GM21619 (cell line): ENCODE results near the gene ATP6V0A1.
"Not testable (repeated sequence)": the region's sequence is repeated elsewhere in the genome, so short reads cannot be mapped to it uniquely, and the experiment has no call there.

Source experiments
- ATAC-seq: cut with Tn5 transposase; IDR thresholded peaks from one replicate; pipeline ENCODE4 v1.9.1; 2021; ENCODE audit not compliant: unreplicated experiment

ATP6V0A1 gene

DNA sequence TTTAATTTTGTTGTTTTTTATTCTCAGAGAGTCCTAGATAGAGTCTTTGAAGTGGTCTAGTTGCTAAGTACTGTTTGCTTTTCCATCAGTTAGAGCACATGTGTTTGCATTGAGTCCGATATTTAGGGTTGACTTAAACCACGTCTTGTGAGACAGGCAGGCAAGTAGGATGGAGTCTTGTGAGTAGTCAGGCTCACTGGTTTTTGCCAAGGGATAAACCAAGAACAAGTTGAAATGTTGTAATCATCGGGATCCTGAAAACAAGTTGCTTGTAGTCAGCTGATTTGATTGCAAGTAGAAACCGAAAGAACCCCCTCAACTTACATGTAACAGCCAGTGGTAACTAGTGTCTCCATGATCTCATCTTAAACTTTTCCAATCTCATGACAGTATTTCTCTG lies 17.2 kb downstream of the ATP6V0A1 start:
- ATAC-seq, result no peak

DNA sequence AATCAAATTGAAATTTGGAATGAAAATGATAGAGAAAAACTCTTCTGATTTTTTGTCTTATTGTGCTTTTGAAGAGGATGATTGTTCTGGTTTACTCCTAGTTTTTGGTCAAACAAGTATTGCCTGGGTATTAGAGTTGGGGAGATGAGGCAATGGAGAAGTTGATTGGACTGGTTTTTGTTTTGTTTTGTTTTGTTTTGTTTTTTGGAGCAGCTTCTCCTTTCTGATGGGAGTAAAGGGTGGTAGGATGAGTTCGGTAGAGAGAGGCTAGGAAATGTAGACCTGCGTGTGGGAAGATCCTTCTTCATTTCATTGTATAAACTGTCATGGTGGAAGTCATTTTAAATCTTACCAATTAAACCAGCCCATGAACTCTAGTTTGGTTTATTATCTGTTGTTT lies 17.7 kb downstream of the ATP6V0A1 start:
- no peak for ATAC-seq

DNA sequence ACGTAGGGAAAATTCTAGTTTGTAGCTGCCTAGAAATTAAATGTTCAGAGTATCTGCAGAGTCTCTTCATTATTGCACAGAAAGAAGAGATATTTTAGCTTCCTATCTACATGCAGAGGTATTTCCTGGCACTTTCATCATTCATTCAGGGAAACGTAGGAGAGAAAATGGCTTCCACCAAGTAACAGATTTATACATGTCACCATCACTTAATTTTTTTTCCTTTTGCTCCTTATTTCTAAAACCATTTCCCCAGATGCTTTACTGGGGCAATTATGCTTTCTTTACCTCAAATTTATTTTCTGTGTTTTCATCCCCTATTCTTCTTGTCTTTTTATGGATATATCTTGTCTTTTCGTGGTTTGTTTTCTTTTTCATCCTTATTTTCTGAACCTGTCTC lies 18.5 kb downstream of the ATP6V0A1 start:
- ATAC-seq, result no peak

DNA sequence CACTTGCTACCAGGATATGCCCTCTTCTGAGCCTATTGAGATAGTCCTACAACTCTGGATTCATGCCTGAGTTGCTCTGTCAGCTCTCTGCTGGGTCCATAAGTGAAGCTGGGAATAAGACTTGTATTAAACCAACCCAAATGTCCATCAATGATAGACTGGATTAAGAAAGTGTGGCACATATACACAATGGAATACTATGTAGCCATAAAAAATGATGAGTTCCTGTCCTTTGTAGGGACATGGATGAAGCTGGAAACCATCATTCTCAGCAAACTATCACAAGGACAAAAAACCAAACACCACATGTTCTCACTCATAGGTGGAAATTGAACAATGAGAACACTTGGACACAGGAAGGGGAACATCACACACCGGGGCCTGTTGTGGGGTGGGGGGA lies 19.1 kb downstream of the ATP6V0A1 start:
- not testable (repeated sequence) for ATAC-seq

DNA sequence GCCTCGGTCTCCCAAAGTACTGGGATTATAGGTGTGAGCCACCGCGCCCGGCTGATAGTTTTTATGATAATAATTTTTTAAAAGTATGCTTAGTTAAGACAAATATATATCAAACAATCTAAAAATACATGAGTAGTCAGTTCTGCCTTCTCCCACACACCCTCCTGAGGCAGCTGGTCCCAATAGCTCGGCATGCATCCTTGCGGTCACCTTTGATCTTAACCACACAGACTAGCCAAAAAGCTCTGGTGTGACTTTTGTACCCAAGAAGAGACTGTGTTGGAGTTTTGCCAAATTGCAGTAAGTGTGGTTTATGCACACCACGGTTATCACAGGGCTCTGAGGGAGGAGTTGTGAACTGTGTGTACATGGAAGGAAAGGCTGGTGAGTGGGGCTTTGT lies 25.6 kb downstream of the ATP6V0A1 start:
- no peak for ATAC-seq

DNA sequence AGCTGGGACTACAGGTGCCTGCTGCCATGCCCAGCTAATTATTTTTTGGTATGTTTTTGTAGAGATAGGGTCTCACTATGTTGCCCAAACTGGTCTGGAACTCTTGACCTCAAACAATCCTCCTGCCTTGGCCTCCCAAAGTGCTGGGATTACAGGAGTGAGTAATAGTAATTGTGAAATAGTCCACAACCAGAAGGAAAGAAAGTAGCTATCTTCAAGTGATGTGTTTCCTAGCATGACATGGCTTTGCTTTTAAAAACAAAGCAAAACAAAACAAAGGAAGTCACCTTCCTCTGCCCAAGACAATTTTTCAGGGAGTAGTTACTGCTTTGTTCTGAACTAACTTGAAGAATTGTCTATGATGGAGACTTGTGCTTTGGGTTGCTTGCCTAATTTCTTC lies 27.0 kb downstream of the ATP6V0A1 start:
- no peak for ATAC-seq

DNA sequence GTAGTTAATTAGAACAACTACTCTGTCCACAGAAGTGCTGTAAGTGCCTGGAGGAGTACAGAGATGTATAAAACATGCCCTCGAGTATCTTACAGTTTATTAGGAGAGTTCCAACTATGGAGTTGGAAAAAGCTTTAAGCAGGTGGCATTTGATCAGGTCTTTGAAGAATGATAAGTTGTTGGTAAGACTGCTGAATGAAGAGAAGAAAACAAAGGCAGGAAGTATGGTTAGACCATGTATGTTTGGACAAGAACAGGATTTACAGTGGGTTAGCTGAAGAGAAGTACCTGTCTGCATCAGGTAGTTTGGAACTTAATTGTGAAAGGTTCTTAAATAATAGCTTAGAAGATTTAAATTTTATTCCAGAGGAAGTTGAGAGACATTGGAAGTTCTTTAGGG lies 29.4 kb downstream of the ATP6V0A1 start:
- ATAC-seq, result no peak

DNA sequence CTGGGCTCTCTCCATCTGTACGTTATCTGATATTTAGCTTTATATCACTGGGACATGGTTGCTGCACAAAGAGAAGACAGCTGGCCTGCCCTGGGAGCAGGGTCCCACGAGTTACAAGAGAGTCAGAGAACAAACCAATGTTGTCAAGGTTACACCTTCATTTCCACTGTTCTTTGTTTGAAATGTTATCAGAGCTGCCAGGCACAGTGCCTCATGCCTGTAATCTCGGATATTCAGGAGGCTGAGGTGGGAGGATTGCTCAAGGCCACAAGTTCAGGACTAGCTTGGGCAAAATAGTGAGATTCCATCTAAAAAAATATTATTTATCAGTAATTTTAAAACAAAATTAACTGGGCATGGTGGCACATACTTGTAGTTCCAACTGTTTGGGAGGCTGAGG lies 34.6 kb downstream of the ATP6V0A1 start:
- ATAC-seq, result no peak

DNA sequence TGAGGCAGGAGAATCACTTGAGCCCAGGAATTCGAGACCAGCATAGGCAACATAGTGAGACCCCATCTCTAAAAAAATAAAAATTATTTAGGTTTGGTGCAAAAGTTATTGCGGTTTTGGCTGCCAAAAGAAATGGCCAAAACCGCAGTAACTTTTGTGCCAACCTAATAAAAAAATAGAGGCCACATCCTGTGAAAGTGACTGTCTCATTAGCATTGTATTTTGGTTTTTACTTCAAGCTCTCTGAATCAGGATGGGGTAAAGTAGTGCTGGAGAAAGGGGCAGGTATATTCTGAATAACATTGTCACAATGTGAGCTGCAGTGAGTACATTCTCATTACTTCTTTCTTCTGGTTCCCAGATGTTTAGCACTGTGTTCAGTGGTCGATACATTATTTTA lies 36.0 kb downstream of the ATP6V0A1 start:
- no peak for ATAC-seq

DNA sequence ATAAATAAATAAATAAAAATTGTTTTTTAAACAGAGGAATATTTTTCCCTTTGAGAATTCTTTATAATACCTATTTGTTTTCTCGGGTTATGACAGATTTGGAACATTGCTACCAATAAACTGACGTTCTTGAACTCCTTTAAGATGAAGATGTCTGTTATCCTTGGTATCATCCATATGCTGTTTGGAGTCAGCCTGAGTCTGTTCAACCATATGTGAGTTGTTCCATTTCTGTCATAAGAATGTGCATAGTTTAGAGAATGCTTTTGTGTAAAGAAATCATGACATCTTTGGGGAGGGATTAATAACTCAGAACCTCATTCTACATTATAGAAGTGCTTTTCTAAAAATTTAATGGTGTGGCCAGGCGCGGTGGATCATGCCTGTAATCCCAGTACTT lies 40.1 kb downstream of the ATP6V0A1 start:
- ATAC-seq, result no peak

DNA sequence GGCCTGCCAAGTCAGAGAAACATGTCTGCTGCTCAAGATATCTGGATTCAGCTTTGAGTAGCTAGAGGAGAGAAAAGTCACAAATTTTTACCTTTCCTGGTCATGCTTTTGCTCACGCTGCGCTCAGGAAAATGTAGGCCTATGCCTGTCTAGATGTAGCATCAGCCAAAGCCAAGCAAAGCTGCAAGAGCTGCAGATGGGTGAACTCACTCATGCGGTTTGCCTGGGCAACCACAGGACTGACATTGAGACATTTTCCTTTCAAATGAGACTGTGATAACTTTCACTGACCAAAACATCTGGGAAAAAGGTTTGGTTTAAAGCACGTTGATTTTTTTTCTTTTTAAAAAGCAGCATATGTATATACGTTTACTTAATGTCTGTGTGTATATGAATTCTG lies 43.4 kb downstream of the ATP6V0A1 start:
- no peak for ATAC-seq

DNA sequence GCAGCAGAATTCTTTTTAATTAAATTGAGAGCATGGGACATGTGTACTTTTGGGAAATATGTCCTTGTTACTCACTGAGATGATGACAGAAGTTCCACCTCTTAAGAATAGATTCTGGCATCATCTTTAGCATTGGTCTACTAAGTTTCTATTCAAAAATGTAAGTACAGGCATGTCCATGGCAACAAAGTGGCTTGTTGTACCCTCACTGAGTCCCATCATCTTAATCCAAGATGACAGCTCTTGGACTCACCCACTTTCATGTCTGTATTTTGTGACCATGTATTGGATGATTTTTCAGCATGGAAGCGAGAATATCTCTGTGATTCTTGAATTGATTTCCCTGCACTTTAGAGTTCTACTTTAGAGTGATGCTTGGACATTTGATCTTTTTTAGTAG lies 44.2 kb downstream of the ATP6V0A1 start:
- ATAC-seq, result no peak

DNA sequence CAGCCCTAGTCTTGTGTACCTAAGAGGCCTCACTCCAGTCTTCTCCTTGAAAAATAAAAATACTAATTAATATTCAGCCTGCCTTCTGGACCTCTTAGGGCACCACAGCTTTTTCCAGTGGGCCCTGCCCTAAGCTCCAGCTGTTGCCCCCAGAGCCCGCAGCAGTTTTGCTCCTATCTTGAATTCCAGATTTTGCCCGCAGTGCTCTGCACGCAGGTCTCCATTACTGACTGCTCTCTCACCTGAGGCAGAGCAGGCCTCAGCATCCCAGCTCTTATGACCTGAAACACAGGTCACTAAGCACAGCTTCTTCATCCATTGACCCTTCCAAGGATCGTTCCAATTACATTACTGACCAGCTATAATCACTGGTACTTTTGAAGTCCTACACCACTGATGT lies 49.0 kb downstream of the ATP6V0A1 start:
- ATAC-seq, result no peak

DNA sequence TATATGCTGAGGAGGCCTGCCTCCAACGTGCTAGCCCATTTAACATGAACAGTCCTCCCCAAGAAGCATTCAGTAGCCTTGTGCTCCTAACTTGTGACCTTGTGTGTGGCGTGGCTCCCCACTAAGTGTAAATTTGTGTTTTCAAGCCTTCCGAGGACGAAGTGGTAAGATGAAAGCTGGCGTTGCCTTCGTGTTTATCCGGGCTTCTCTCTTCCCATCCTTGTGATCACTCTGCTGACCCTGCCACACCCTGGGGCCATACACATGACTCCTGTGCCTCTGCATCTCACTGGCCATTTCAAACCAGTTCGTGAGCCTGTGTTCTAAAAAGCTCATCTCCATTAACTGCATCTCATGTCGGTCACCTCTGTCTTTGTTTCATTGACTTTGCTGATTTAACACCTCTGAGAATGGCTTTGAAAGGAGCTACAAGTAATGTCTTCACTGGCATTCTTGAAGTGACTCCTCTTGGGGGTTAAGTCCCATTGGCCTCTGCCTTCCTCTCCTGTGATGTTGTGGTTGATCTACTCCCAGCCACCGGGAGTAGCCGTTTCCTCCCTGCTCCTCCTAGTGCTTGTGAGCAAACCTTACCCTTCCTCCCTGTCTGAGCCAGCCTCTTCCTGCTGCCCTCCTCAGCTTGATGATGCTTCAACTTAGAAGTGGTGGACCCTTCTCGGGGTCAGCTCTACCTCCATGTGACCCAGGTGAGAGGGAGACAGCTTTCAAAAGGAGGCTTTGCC lies 49.9 kb downstream of the ATP6V0A1 start:
- no peak for ATAC-seq

DNA sequence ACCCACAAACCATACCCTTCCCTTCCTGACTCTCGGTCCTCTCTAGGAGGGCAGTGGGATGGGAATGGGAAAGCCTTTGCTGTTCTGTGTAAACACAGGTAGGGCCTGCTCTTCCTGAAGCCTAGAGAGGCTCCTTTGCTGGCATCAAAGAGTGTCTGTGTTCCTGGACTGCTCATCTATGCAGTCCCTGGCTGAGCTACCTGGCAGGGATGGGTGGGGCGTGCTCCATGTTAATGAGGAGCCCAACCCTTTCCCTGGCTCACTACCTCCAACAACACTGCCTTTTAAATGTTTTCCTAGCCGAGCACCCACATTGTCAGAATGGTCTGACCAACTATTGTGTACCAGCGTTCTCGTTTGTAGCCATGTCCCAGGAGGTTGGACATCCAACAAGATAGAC lies 50.7 kb downstream of the ATP6V0A1 start:
- ATAC-seq, result no peak

DNA sequence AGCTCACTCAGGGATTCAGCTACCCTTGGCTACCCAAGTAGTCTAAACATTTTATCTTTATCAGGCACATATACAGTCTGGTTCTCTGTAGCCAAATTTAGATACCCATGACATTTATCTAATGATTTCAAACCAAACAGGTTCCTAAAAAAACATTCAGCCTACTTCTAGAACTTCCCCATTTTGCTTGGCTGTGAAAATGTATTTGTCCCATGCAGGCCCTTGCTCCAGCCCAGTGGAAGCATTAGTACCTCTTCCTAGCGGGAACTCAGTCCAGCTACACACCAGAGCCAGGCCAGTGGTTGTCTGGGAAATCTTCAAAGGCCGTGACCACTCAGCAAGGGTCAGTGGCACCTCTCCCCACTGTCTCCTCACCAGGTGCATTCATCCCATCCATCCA lies 51.2 kb downstream of the ATP6V0A1 start:
- ATAC-seq, result no peak

DNA sequence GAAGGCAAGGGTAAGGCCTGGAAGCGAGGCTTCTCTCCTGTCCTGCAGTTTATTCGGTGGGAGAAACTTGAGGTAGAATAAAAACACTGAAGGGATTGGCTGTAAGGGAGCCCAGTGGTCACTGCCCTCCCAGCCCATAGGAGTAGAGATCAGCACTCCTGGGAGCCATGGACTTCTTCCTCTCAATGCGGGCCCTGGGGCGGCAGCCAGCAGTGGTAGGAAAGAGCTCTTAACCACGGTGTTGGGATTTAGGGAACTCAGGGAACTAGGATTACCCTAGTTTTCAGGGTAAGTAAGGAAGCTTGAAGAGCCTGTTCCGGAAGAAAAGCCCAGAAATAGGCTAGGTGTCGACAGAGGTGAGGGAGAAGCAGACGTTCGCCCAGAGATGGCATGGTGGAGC lies 53.6 kb downstream of the ATP6V0A1 start:
- no peak for ATAC-seq

DNA sequence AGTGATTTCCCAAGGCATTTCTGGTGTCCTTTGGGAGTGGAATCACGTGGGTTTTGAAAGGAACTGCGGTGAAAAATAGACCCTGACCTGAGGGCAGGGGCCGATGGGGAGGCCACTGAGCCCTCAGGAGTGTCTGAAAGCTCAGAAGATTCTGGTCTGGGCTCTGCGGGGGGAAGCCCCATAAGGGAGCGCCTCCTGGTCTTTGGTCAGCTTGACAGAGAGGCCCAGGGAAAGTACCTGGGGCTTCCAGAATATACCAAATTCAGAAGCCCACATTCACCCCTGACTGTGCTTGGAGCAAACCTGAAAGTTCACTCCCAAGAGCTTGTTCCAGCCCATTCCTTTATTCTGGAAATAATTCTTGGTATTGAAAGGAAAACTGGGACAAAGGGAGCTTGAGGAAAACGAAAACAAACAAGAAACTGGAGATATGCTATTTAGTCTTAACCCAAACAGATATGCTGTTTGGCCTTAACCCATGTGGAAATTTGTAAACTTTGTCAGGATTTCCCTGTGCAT lies 54.1 kb downstream of the ATP6V0A1 start:
- ATAC-seq, result no peak

DNA sequence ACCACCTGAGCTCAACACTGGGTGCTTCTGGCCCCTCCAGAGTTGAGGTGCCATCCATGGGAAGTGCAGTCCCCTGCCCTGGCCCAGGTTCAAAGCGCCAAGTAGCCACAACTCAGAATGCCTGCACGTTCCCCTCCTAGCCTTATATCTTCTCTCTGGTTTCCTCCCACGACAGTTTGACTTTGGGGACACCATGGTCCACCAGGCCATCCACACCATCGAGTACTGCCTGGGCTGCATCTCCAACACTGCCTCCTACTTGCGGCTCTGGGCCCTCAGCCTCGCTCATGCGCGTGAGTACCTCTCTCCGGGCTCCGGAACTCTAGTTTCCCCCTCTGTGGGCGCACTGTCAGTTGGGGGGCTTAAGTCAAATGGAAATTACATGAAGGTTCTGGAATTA lies 55.0 kb downstream of the ATP6V0A1 start:
- ATAC-seq, result no peak

DNA sequence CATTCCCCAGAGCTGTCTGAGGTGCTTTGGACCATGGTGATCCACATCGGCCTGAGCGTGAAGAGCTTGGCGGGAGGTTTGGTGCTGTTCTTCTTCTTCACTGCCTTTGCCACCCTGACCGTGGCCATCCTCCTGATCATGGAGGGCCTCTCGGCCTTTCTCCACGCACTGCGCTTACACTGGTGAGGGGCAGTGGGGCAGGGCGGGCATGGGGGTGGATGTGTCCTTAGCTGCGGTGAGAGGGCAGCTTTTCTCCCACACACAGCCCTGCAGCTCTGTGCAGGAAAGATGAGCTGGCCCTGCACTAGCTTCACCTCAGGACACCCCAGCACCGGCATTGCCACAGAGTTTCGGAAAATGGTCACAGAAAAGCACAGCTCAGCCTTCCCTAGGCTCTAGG lies 55.6 kb downstream of the ATP6V0A1 start:
- no peak for ATAC-seq

DNA sequence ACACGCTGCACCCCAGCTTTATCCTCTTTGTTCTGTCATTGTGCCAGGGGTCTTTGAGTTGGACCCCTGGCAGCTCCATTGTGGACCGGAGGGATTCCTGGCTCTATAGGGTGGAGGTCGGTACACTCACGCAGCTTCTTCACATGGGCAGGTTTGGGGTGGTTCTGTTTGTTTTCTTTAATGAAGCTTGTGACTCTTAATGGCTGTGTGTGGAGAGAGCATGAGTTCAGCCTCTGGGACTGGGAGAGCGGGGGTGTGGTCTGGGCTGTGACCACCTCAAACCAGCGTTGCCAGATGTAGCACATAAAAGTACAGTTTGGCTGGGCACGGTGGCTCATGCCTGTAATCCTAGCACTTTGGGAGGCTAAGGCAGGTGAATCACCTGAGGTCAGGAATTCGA lies 56.2 kb downstream of the ATP6V0A1 start:
- ATAC-seq, result no peak

DNA sequence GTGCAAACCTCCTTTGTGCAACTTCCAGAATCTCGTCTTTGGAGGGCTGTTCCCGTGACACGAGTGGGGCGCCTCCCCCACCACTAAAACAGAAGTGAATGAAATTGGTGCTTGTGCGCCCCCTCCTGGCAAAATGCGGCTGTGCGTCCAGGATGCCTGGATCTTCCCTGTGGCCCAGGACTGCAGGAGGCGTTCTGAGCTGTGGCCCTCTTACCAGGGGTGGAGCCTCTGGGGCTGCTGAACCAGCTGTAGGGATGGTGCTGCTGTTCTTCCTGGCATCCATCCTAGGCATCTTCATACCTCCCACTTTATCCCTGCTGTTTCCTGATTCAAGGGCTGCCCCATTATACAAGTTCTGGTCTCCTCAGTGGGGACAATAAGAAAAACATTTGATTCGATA lies 58.8 kb downstream of the ATP6V0A1 start:
- ATAC-seq, result no peak

DNA sequence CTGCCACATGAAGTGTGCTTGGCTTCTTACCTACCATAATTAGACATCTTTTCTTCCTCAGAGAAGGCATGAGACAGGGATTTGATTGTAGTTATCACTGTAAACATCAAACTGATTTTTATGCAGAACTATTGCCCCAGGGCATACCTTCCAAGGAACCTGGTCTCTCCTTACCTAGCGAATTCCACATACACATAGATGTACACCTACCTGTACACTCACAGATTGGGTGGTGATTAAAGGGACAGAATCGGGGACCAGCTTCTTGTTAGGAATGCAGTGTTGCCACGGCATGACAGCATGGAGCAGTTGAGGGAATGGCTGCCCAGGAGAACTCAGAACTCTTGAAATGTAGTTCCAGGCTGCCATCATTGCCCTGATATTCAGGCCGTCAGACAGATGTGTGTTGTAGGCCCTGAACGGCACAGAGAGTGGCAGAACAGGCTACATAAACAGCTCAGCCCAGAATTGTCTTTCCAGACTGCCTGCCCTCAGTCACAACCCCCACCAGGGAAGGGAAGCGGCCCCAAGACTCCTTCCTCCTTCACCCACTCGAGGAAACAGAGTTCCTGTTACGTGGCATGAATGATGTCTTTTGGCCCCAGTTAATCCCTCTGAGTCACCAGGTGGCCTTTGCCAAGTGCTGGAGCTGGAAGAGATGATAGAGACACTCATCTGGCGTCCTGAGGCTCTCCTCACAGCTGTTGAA lies 59.5 kb downstream of the ATP6V0A1 start:
- ATAC-seq, result no peak
